ENCODE results near the gene SMIM32.

DNA sequence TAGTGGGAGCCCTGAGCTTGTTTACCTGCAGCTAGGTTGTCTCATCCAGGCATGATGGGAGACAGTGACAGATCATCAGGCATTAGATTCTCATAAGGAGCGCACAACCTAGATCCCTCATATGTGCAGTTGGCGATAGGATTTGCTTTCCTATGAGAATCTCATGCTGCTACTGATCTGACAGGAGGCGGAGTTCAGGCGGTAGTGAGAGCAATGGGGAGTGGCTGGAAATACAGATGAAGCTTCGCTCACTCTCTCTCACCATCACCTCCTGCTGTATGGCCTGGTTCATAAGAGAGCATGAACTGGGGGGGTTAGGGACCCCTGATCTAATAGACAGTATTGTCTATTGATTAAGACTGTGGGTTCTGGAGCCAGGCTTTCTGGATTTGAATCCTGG is 35.4 kb downstream of the SMIM32 start:
- TF ChIP-seq, protein P1, sequence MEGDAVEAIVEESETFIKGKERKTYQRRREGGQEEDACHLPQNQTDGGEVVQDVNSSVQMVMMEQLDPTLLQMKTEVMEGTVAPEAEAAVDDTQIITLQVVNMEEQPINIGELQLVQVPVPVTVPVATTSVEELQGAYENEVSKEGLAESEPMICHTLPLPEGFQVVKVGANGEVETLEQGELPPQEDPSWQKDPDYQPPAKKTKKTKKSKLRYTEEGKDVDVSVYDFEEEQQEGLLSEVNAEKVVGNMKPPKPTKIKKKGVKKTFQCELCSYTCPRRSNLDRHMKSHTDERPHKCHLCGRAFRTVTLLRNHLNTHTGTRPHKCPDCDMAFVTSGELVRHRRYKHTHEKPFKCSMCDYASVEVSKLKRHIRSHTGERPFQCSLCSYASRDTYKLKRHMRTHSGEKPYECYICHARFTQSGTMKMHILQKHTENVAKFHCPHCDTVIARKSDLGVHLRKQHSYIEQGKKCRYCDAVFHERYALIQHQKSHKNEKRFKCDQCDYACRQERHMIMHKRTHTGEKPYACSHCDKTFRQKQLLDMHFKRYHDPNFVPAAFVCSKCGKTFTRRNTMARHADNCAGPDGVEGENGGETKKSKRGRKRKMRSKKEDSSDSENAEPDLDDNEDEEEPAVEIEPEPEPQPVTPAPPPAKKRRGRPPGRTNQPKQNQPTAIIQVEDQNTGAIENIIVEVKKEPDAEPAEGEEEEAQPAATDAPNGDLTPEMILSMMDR (IDR thresholded peaks at IDR 0.05; ENCODE audit: low read depth, low read length, missing input control), result no peak
- TF ChIP-seq JUND (IDR thresholded peaks at IDR 0.05) (no peak), NR2F2 (IDR thresholded peaks at IDR 0.05) (no peak), GABPA (IDR thresholded peaks at IDR 0.05 in 1 of 2, conservative IDR thresholded peaks at IDR 0.05 in 1 of 2) (no peak), REST (IDR thresholded peaks at IDR 0.05) (no peak)
- TF ChIP-seq, protein P2, sequence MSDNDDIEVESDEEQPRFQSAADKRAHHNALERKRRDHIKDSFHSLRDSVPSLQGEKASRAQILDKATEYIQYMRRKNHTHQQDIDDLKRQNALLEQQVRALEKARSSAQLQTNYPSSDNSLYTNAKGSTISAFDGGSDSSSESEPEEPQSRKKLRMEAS (IDR thresholded peaks at IDR 0.05), result no peak
